ENCODE measurements around the gene MPHOSPH10. TPM values are rescaled to one million over a fixed set of nuclear protein-coding genes. Genes with fewer than 3 reads are reported as not detected.

MPHOSPH10 gene
- total and polyA plus RNA-seq, 2 of the 13 experiments (the other 11 are each of a cell fraction or from before 2014, with no cell fraction given) = 37.8 to 137 TPM

DNA sequence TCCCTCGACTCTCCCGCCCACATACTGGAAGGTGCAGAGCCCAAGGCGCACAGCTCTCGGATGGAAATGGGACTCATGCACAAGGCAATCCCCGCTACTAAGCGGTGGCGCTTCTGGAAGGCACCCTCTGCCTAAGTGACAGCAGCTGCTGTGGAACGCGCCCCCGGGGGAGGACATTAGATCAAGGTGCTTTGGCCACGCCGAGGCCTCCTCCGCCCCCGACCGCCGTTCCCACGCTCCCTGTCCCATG lies 607 bp upstream of the MPHOSPH10 start (continued):
- TF ChIP-seq GABPB1 (CRISPR knock-in tag; IDR thresholded peaks at IDR 0.05) (no peak), YEATS2 (CRISPR knock-in tag; IDR thresholded peaks at IDR 0.05; ENCODE audit: borderline replicate concordance) (no peak), NFIC (IDR thresholded peaks at IDR 0.05; ENCODE audit: low read length) (no peak), U2AF2 (IDR thresholded peaks at IDR 0.05; ENCODE audit: low read depth, low read length) (no peak), ATF2 (CRISPR knock-in tag; IDR thresholded peaks at IDR 0.05) (no peak; the same call in 1 of the 2 replicates), NFE2L1 (CRISPR knock-in tag; IDR thresholded peaks at IDR 0.05; ENCODE audit: borderline replicate concordance) (no peak), ZNF501 (CRISPR knock-in tag; IDR thresholded peaks at IDR 0.05) (no peak; the same call in 1 of the 2 replicates), ZNF770 (CRISPR knock-in tag; IDR thresholded peaks at IDR 0.05) (no peak), ZNF644 (CRISPR knock-in tag; IDR thresholded peaks at IDR 0.05; ENCODE audit: low read depth) (no peak), TAF1 (CRISPR knock-in tag; IDR thresholded peaks at IDR 0.05) (no peak)
- TF ChIP-seq, protein P1, sequence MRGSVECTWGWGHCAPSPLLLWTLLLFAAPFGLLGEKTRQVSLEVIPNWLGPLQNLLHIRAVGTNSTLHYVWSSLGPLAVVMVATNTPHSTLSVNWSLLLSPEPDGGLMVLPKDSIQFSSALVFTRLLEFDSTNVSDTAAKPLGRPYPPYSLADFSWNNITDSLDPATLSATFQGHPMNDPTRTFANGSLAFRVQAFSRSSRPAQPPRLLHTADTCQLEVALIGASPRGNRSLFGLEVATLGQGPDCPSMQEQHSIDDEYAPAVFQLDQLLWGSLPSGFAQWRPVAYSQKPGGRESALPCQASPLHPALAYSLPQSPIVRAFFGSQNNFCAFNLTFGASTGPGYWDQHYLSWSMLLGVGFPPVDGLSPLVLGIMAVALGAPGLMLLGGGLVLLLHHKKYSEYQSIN (CRISPR knock-in tag; IDR thresholded peaks at IDR 0.05; ENCODE audit: borderline replicate concordance) = no peak
- TF ChIP-seq, protein P2, sequence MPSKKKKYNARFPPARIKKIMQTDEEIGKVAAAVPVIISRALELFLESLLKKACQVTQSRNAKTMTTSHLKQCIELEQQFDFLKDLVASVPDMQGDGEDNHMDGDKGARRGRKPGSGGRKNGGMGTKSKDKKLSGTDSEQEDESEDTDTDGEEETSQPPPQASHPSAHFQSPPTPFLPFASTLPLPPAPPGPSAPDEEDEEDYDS (CRISPR knock-in tag; IDR thresholded peaks at IDR 0.05) = no peak
- TF ChIP-seq, protein P3, sequence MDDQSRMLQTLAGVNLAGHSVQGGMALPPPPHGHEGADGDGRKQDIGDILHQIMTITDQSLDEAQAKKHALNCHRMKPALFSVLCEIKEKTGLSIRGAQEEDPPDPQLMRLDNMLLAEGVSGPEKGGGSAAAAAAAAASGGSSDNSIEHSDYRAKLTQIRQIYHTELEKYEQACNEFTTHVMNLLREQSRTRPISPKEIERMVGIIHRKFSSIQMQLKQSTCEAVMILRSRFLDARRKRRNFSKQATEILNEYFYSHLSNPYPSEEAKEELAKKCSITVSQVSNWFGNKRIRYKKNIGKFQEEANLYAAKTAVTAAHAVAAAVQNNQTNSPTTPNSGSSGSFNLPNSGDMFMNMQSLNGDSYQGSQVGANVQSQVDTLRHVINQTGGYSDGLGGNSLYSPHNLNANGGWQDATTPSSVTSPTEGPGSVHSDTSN (CRISPR knock-in tag; IDR thresholded peaks at IDR 0.05; ENCODE audit: borderline replicate concordance) = peak; percentile 86
- TF ChIP-seq, protein P4, sequence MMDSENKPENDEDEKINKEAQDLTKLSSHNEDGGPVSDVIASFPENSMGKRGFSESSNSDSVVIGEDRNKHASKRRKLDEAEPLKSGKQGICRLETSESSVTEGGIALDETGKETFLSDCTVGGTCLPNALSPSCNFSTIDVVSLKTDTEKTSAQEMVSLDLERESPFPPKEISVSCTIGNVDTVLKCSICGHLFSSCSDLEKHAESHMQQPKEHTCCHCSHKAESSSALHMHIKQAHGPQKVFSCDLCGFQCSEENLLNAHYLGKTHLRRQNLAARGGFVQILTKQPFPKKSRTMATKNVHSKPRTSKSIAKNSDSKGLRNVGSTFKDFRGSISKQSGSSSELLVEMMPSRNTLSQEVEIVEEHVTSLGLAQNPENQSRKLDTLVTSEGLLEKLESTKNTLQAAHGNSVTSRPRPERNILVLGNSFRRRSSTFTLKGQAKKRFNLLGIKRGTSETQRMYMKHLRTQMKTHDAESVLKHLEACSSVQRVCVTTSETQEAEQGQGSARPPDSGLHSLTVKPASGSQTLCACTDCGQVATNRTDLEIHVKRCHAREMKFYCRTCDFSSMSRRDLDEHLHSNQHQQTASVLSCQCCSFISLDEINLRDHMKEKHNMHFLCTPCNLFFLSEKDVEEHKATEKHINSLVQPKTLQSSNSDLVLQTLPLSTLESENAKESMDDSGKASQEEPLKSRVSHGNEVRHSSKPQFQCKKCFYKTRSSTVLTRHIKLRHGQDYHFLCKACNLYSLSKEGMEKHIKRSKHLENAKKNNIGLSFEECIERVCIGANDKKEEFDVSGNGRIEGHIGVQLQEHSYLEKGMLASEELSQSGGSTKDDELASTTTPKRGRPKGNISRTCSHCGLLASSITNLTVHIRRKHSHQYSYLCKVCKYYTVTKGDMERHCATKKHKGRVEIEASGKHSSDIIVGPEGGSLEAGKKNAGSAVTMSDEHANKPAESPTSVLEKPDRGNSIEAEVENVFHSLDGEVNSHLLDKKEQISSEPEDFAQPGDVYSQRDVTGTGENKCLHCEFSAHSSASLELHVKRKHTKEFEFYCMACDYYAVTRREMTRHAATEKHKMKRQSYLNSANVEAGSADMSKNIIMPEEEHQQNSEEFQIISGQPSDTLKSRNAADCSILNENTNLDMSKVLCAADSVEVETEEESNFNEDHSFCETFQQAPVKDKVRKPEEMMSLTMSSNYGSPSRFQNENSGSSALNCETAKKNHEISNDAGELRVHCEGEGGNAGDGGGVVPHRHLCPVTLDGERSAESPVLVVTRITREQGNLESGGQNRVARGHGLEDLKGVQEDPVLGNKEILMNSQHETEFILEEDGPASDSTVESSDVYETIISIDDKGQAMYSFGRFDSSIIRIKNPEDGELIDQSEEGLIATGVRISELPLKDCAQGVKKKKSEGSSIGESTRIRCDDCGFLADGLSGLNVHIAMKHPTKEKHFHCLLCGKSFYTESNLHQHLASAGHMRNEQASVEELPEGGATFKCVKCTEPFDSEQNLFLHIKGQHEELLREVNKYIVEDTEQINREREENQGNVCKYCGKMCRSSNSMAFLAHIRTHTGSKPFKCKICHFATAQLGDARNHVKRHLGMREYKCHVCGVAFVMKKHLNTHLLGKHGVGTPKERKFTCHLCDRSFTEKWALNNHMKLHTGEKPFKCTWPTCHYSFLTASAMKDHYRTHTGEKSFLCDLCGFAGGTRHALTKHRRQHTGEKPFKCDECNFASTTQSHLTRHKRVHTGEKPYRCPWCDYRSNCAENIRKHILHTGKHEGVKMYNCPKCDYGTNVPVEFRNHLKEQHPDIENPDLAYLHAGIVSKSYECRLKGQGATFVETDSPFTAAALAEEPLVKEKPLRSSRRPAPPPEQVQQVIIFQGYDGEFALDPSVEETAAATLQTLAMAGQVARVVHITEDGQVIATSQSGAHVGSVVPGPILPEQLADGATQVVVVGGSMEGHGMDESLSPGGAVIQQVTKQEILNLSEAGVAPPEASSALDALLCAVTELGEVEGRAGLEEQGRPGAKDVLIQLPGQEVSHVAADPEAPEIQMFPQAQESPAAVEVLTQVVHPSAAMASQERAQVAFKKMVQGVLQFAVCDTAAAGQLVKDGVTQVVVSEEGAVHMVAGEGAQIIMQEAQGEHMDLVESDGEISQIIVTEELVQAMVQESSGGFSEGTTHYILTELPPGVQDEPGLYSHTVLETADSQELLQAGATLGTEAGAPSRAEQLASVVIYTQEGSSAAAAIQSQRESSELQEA (CRISPR knock-in tag; IDR thresholded peaks at IDR 0.05; ENCODE audit: not compliant biosample characterization) = no peak
